Measurements from ENCODE around the gene TTC13. TPM values are rescaled to one million over a fixed set of nuclear protein-coding genes. Genes with fewer than 3 reads are reported as not detected.

Gene TTC13
- total RNA-seq, 4 donors from 2014 or later: 14.4 to 28.5 (median 26.1) TPM

- 93 to 98% methylated on average over 2 of the region's 2 CpGs for WGBS, 2 donors
- Histone ChIP-seq H3K27me3 (no peaks in the 10 kb centered on the region), H3K36me3 (peaks cover 14 to 15% of the 10 kb centered on the region in 2 donors), H3K4me3 (replicated peaks in 1 of 3) (no peak overlapping the region), H3K4me1 (no peaks in the 10 kb centered on the region), H3K27ac (no peak overlapping the region), H3K9me3 (no peaks in the 10 kb centered on the region)
- no peak for TF ChIP-seq CTCF (IDR thresholded peaks at IDR 0.05)
- no peak for TF ChIP-seq POLR2A (IDR thresholded peaks at IDR 0.05)
- intact Hi-C loops (cut with DNase I): no loop called here
- no peak for DNase-seq
Observed at GRCh38 chr1:230922620-230923019, 56.0 kb downstream of the TTC13 start.

- TF ChIP-seq POLR2A (IDR thresholded peaks at IDR 0.05) (no peak), CTCF (IDR thresholded peaks at IDR 0.05) (no peak)
- no peak for DNase-seq
- Histone ChIP-seq H3K27ac (no peak overlapping the region), H3K4me3 (replicated peaks in 1 of 3) (no peak overlapping the region), H3K27me3 (no peaks in the 10 kb centered on the region), H3K36me3 (peaks cover 4 to 9% of the 10 kb centered on the region in 2 donors), H3K9me3 (no peaks in the 10 kb centered on the region), H3K4me1 (no peaks in the 10 kb centered on the region)
- intact Hi-C loops (cut with DNase I): loop anchor here (5.0 kb wide), 2 partner anchors 122 to 293 kb away; no protein-coding TSS in a partner anchor
- 65 to 68% methylated on average over 4 of the region's 4 CpGs for WGBS, 2 donors
Observed at GRCh38 chr1:230919207-230919606, 59.5 kb downstream of the TTC13 start.

GRCh38 chr1:230917284-230918135, 61.2 kb downstream of the TTC13 start:
- no peaks in the 10 kb centered on the region for H3K4me1 ChIP-seq
- H3K27ac ChIP-seq: no peak overlapping the region
- TF ChIP-seq POLR2A (IDR thresholded peaks at IDR 0.05): no peak
- peak in 5 of 6 experiments; percentile 51 to 72 (median 51) for TF ChIP-seq CTCF (IDR thresholded peaks at IDR 0.05)
- WGBS, 2 donors: 46 to 49% methylated on average over 15 of the region's 15 CpGs
- DNase-seq: peak; percentile 79 to 87
- no peaks in the 10 kb centered on the region for H3K36me3 ChIP-seq
- no peak overlapping the region for H3K4me3 ChIP-seq (replicated peaks in 1 of 3)
- H3K9me3 ChIP-seq: no peaks in the 10 kb centered on the region
- no peaks in the 10 kb centered on the region for H3K27me3 ChIP-seq
- intact Hi-C loops (cut with DNase I): loop anchor here (5.0 kb wide), 2 partner anchors 120 to 295 kb away; no protein-coding TSS in a partner anchor

- Histone ChIP-seq H3K4me1 (no peaks in the 10 kb centered on the region), H3K36me3 (no peaks in the 10 kb centered on the region), H3K27ac (no peak overlapping the region), H3K27me3 (no peaks in the 10 kb centered on the region), H3K9me3 (no peaks in the 10 kb centered on the region), H3K4me3 (replicated peaks in 1 of 3) (no peak overlapping the region)
- TF ChIP-seq CTCF (IDR thresholded peaks at IDR 0.05): no peak
- no peak for TF ChIP-seq POLR2A (IDR thresholded peaks at IDR 0.05)
- no peak for DNase-seq
- 87 to 91% methylated on average over 8 of the region's 8 CpGs for WGBS, 2 donors
- intact Hi-C loops (cut with DNase I): loop anchor here (5.0 kb wide), 2 partner anchors 119 to 296 kb away; no protein-coding TSS in a partner anchor
Observed at GRCh38 chr1:230916587-230917283, 61.9 kb downstream of the TTC13 start.

Measured in thyroid gland (tissue), 4 donors.